ENCODE data around the gene NTRK3.

Gene NTRK3

DNA sequence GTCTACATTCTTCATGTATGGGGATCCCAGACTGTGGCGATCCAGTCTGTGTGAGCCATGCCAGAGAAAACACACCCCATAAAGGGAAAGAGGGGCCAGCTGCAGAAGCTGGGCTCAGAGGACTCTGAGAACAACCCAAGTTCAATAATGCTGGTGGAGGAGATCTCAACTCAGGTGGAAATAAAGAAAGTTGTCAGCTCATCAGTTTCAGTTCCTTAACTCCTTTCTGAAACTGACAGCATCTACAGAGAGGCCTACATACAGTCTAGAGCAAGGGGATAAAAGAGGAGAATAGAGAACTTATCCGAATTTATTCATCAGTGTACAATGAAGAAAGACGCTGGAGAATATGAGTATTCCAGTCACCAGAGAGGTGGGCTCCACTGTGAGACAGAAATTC is 77.0 kb downstream of the NTRK3 start:
- no peak for DNase-seq (ENCODE audit: low read depth)

DNA sequence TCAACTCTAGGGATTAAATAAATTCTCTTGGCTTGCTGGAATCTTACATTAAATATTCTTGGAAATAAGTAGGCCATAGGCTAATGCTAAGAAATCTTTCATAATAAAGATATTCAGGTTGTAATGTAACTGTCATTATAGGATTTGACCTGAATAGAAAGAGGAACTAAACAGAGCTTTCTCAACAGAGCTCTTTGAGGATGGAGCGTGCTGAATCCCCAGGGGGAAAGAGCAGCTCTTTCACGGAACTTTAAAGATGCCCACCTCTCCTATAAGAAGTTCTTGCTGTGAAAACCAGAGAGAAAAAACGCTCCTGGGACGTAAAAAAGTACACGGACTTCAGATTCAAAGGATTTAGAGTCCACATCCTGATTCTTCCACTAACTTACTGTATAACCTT is 77.9 kb downstream of the NTRK3 start:
- no peak for DNase-seq (ENCODE audit: low read depth)

DNA sequence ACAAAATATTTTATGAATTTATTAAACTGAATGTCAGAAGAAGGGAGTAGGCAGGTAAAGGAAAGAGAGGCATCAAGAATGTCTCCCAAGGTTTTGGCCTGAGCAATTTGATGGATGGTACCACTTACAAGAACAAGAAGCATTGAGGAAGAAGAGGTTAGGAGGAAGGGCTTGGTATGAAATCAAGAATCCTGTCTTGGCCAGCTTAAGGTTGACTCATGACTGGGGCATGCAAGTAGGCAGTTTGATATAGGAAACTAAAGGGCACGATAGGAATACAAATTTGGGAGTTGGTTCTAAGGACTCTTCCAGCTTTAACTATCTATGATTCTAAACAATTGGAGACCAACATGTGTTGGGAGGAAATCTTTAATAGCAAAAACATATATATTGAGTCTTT is 79.1 kb downstream of the NTRK3 start:
- DNase-seq (ENCODE audit: low read depth), result no peak

DNA sequence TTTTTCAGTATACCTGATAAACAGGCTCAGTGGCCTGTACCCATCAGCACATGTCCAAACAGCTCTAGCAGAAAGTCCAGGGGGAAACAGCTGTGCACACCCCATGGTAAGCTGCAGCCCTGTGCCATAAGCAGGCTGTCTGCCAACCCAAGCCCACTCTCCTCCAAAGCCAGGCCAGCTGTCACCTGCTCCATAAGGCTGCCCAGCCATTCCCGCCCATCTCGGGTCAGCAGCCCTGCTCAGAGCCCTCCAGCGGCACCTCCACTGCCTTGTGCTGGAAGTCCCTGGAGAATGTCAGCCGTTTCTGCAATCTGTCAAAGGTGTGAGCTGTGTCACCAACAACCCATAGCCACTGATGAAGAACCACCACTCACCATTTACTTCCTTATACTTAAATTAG is 82.0 kb downstream of the NTRK3 start:
- DNase-seq (ENCODE audit: low read depth), result no peak

DNA sequence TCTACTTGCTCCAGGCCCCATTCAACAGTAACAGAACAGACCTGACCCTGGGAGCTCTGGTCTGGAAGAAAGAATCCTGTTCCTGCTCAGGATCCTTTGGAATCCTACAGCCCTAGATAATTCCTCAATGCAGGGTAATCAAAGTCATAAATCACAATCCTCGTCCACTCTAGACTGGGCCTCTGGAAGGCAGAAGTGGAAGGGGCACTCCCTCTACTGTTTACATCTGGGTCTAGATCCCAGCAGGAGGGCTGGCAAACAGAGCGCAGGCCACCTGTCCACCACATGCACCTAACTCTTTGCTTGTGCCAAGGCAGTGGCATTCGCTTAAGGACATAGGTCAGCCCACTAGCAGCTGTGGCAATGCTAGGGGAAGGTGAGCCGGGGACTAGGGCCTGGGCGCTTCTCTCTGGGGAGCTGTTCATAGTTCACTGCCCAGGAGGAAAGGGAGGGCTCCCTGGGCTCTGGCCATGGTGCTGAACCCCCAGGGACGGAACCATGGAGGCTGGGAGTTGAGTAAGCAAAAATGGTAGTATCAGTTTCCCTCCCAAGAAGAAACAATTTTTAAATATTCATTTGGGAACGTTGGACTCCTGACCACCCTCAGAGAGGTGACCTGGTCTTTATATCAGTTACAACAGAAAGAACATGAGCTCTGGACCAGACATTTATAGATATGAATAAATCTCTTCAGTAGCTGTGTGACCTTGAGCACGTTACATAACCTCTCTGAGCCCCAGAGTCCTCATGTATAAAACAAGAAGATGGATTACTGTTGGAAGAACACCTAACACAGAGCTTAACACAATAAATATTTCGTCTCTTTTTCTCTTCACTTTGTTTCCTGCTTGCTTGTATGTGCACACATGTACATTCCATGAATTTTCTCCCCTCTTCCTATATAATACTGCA is 90.2 kb downstream of the NTRK3 start:
- DNase-seq (ENCODE audit: low read depth), result no peak

DNA sequence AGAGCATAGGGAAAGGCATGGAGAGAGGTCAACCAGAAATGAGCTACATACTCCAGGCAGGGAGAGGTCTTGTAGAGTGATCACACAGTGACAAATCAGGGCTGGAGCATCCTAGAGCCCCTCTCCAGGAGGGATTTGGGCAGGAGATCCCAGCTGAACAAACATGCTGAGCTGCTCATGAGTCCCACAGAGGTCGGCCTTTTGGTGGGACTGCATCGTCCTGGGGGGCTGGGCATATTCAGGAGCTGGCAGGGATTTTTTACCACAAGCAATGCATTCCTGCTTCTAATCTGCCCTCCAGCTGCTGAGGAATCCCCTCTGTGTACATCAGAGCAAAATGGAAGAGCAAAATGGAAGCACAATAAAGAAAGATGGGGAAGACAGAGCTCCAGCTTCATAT is 94.9 kb downstream of the NTRK3 start:
- no peak for DNase-seq (ENCODE audit: low read depth)

DNA sequence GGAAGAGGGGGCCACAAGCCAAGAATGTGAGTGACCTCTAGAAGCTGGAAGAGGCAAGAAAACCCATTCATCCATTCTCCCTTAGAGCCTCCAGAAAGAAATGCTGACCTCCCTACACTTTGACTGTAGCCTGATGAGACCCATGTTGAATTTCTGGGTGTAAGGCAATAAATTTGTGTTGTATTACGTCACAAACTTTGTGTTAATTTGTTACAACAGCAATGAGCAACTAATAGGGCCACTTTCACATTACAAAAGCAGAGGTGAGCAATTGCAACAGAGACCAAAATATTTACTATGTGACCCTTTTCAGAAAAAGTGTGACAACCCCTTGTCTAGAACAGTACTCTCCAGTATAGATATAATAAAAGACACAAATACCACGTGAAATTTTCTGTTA is 101.2 kb downstream of the NTRK3 start:
- no peak for DNase-seq (ENCODE audit: low read depth)

DNA sequence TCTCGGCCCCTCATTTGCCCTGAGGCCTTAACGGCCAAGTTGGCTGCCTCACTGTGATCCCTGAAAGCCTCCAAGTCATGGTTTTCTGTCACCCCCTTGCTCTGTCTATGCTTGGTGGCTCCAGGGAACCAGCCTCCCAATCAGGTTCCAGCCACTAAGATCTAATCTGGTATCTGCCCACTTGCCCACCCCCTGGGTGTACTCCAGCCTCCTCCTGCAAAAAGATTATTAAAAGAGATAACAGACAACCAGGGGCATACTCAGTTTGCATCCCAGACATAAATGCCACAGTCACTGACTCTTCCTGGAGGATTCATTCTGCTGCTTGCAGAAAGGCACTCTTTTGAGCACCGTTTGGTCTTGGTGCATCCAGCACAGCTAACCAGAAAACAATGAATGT is 103.9 kb downstream of the NTRK3 start:
- DNase-seq (ENCODE audit: low read depth), result no peak

DNA sequence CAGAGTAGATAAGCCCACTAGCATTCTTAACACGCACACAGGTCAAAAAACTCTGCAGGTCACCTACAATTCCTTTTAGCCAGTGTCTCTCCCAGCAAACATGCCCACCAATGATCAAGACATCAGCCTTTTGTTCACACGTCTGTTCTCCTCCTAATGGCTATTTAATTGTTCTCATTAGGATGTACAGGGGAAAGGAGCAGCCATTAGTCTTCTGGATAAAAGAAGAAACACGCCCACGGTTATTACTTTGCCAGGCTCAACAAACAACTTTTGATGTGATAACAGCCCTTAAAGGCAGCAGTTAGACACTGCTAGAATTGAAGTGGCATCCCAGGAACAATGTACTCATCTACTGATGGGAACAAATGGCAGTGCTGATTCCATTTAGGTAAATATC is 108.8 kb downstream of the NTRK3 start:
- no peak for DNase-seq (ENCODE audit: low read depth)

DNA sequence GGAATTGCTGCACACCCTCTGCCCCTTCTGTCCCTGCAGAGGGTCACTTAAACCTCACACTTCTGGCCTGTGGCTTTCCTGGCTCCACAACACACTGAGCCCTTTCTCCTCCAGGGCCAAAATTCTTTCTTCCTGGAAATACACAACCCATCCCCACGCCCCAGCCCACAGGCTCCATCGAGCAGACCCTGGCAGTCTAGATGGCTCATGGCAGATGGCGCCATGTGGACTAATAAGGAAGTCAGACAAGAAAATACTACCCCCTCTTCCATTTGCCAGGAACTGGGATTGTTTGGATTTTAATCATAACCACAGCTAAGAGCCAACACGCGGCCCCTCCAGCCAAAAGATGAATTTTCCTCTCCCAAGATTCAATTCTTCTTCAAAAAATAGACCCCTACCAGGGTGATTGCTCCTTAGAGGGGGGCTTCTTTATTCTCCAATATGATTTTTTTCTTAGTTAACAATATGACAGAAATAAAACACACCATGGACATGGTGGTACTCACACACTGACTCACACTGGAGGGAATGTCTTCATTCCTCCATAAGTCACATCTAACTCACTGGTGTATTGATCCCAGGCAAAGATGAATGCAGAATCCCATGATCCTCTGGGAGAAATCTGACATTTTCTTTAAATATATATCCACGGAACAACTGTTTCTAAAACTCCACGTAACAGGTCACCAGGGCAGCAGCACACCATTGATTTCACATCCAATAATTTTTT is 111.5 kb downstream of the NTRK3 start:
- DNase-seq (ENCODE audit: low read depth), result no peak

DNA sequence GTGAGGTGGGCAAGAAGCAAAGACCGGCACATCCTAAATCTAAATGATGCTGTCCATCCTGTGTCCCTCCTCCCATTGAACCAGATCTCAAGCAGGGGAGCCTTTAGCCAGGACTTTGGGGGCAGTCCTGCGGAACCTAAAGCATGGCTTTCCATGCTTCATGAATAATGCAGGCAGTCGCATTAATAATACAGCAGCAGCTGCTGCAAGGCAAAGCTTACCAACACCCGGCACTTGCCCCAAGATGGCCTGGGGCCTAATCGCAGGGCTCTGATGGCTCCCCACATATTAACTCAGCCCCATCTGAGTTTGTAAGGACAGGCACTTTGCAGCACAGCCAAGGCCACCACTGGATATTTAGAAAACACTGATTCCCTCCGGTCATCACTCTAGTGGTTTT is 114.4 kb downstream of the NTRK3 start:
- no peak for DNase-seq (ENCODE audit: low read depth)

DNA sequence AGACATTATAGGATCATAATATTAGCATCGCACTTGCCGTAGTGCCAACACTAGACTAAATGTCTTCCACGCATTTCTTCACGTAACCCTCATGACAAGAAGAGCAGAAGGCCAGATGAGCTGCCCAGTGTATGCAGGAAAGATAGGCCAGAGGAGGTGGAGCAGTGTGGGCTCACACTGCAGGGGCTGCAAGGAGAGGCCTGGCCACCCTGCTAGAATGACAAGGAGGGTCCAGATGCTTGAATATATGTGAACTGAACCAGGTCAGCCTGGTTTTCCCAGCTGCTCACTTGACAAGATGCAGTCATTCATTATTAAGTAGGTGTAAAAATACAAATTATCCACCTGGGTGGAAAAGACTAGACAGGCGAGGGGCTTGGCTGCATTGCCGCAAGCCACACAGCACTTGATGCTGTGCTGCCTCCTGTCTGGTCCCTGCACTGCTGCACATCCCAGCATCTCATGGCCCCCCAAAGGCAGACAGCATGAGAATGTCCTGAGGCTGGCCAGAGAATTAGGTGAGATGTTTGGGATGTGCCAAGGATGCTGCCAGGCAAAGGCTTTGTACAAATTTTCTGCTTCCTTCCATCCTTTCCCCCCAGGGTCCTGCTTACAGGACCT is 115.2 kb downstream of the NTRK3 start:
- DNase-seq (ENCODE audit: low read depth), result no peak

DNA sequence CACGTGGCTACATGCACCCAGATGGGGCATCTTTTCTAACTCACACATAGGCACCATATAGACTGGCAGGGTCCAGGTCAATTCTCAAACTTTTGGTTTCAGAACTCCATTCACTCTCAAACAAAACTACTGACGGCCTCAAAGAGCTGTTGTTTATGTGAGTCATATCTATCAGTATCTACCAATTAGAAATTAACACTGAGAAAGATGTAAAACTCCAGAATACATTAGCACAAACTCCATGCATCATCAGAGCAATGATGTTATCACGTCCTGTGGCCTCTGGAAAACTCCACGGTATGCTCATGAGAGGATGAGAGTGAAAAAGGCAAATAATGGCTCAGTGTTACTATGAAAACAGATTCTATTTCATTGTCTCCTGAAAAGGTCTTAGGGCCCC is 116.1 kb downstream of the NTRK3 start:
- no peak for DNase-seq (ENCODE audit: low read depth)

DNA sequence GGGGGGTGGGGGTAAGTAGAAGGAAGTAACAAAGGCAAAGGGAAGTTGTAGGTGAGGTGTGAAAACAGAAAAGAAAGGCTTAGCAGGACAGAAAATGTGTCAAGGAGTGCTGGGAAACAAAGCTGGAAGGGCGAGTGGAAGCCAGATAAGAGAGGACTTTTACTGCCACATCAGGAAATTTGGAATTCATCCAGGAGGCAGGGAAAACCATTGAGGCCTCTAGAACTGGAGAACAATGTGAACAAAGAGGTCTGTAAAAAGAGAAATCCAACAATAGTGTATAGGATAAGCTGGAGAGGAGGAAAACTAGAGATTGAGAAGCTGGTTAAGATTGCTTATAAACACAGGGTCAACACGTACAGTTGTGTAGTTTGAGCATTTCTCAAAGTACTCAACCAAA is 116.6 kb downstream of the NTRK3 start:
- DNase-seq (ENCODE audit: low read depth), result no peak

DNA sequence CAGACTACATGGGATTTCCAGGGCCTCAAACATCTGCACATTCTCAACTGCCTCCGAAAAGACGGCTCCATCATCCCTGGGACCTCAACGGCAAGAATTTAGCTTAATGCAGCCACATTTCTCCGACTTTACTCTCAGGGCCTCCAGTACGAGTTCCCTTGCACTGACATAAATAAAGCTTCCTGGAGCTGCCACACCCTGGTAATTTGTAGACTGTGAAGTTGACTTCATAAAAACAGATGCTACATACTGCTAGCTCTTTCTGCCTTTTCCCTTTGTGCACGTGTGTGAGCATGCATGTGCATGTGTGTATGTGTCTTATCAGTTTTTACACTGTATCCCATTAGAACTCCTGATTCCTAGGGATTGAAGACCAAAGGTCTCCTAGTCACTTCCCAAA is 122.7 kb downstream of the NTRK3 start:
- DNase-seq (ENCODE audit: low read depth), result no peak

DNA sequence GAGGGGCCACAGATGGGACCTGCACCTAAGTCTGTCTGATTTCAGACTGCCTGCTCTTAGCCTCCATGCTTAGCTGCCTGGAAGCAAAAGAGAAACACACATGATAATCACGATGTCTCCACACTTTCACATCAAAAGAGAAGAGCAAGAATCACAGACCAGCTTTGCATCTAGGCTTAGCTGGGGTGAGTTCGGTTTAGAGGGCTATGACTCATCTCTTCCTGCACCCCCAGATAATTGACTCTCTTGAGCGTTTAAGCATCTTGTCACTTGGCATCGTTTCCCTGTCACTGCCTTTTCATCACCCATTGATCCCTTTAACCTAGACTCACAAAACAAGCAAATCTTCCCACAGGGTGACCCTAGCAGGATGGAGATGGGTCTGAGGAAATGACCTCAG is 124.0 kb downstream of the NTRK3 start:
- DNase-seq (ENCODE audit: low read depth), result no peak

DNA sequence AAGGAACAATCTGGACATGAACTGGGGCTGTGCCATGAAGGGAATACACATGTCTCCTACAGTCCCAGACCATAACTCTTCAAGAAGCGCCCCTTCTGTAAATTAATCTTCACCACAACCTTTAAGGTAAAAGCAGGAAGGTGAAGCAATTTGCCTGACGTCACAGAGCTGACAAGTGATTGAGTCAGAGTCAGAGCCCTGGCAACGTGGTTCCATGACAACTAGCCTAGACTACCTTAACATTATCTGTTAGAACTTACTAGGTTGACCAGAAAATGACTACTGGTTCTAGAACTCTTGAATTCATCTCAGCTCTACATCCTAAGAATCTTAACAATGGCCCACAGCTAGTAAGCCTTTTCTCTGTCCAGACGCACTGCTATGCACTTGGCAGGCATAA is 124.6 kb downstream of the NTRK3 start:
- DNase-seq (ENCODE audit: low read depth), result no peak

DNA sequence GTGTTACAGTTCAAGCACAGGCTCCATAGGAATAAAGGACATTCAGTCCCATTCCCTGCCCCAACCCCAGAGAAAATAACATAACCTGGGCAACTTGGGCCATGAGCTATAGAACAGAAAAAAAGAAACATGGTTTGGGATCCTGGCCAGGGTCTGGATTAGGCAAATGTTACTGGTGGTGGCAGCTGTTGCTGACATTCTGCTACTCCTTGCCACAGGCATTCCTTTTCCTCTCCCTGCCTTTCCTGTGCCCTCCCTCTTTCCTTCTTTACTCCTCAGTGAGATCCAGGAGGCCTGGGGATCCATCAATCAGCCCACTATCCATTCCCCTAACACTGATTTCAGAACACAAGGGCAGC is 129.1 kb downstream of the NTRK3 start:
- no peak for DNase-seq (ENCODE audit: low read depth)

DNA sequence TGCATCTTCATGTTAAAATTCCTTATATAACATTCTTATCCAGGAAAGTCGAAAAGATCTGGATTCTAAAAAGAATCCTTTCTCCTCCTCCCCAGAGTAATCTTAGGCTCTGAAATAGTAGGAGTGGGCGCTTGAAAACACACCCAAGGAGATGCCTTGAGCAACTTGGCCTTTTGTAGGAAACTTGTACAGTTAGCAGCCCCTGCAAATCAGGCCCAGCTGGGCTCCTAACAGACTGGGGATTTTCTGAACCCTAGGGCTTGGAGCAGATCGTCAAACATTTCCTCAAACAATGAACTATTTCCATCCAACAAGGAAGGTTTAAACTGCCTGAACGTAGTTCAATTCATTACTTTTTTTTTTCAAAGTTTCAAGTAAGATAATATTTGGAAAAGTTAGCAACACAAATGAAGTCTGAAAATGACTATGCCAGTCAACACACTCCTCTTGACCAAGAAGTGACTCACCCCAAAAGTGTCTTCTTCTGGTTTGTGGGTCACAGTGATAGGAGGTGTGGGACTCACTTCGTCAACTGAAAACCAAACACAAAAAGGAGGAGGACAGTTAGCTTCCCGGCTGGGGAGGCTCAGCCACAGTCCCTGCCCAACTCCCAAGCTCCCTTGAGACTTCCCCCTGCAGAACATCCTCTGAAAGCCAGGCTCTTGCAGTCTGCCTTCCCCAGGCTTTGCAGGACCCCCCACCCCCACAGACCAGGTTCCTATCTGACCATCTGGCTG is 129.7 kb downstream of the NTRK3 start:
- no peak for DNase-seq (ENCODE audit: low read depth)

DNA sequence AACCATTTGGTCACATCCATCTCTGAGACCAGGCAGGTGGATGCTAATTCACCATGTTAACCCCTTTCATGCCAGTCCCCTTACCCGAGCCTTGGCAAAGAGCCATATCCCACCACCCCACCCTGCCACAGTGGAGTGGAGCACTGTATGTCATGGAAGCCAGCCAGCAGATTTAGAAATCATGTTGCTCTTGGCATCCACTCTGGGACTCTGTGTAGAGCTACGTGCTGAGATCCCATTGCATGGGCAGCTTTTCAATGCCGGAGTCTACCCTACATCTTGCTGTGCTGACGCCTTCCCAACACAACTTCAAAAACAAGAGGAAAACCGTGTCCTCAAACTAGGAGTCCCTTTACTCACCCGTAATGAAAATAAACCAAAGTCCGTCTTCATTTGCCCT is 131.0 kb downstream of the NTRK3 start:
- no peak for DNase-seq (ENCODE audit: low read depth)

DNA sequence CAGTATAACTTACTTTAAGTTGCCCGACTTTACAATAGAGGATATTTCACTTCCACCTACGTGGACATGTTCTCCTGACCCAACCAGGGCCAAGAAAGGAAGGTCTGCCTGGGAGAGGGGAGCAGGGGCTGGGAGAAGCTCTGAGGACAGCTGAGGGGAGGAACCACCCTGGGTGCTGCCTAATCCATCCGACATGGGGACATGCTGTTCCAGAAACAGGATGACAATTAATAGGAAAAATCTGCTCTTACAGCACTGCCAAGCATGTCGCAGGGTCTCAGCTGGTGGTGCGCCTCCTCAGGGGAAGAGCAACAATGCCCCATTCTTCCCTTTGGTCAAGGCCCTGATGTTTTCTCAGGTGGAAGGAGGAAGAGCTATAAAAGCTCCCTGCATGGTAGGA is 132.3 kb downstream of the NTRK3 start:
- DNase-seq (ENCODE audit: low read depth), result no peak

DNA sequence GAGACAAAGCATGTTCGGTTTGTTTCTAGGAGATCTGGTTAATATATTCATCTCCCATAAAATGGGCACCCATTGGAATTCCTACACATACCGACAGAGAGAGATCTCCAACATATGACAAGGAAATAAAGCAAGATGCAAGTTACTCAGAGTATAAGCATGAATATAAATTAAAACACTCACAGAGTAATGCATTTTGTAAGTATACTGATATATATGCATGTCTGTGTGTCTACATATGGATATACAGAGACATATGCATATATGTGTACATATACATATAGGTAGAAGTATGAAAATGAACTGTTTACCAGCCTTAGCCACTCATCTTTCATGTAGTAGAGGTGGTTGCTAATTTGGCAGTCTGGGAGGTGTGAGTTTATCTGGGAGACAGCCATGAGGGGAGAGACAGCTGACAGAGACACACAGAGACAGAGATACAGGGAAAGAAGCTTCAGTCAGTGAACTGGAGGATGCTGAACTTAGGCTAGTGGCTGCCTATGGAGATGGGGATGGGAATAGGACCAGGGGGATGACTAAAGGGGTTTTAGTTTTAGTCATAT is 134.5 kb downstream of the NTRK3 start:
- no peak for DNase-seq (ENCODE audit: low read depth)
